ENCODE results near the gene FARS2.

Gene FARS2

DNA sequence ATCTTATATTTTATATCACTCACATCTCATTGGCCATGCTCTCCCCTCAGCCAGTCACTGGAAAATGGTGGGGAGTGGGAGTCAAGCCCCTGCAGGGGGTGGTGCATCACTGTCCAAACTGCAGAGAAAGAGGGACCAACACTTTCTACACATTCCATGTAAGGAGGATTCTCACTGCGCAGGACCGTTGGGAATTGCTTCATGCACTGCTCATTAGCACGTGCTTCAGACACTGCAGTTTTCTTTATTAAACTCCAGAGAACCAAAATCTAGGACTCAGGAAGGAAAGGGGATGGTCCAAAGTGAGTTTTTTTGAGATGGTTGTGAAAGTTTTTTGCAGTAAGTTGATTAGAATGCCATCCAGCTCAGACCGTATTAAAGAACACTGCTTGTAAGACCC lies 269.8 kb downstream of the FARS2 start:
- H3K4me3 ChIP-seq (ENCODE audit: insufficient read depth, low read depth, low read length) = no peak overlapping the region
- no peaks in the 10 kb centered on the region for H3K36me3 ChIP-seq (ENCODE audit: control insufficient read depth, insufficient read depth, low read length)
- 95 to 97% methylated on average over 4 of the region's 4 CpGs for WGBS, 2 experiments
- no peaks in the 10 kb centered on the region for H3K9me3 ChIP-seq (ENCODE audit: control insufficient read depth, low read length)
- no peaks in the 10 kb centered on the region for H3K27me3 ChIP-seq (ENCODE audit: control insufficient read depth, insufficient read depth, low read length, poor library complexity, severe bottlenecking)
- no peaks in the 10 kb centered on the region for H3K4me1 ChIP-seq (ENCODE audit: control insufficient read depth, insufficient read depth, low read length)
- H3K27ac ChIP-seq (ENCODE audit: insufficient read depth, low read depth, low read length, poor library complexity, severe bottlenecking) = no peak overlapping the region

DNA sequence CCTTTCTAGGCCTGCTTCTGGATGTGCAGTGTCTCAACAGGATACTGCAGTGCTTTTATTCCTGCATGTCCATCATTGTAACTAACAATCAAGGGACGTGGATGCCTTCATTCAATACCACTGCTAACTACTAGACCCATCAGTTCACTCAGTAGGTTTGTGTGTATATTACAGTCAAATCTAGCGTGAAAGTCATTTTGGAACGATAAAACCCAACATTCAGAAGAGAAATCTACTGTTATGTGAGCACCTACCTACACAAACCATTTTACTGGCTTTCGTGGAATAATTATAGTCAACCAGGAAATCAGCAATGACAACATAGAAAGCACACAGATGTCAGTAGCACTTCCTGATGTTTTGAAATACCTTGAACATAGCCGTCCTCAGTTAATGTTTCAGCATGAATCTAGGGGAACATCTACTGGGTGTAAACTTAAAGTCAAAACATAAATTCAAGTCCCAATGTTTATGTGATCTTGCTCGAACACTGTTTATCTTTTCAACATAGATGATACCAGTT lies 270.6 kb downstream of the FARS2 start:
- H3K4me1 ChIP-seq (ENCODE audit: control insufficient read depth, insufficient read depth, low read length) = no peaks in the 10 kb centered on the region
- no peak overlapping the region for H3K4me3 ChIP-seq (ENCODE audit: insufficient read depth, low read depth, low read length)

DNA sequence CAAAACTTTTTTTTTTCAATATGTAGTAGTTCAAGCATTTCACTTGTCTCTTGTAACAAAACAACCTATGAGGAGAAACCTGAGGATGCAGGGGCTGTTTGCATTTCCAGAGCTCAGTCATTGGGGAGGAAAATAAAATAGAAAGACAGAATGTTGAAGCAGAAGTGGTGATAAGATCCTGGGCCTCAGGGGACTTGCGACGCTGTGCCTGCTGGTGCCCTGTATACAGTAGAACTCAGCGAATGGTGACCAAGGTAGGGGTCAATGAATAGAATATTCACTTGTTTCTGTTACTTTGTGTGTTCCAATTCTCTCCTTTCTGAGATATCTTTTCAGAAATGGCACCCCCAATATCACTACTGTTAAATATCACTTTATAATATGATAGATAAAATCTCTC lies 271.6 kb downstream of the FARS2 start:
- Histone ChIP-seq H3K4me3 (ENCODE audit: insufficient read depth, low read depth, low read length) (no peak overlapping the region), H3K4me1 (ENCODE audit: control insufficient read depth, insufficient read depth, low read length) (no peaks in the 10 kb centered on the region), H3K9me3 (ENCODE audit: control insufficient read depth, low read length) (no peaks in the 10 kb centered on the region), H3K36me3 (ENCODE audit: control insufficient read depth, insufficient read depth, low read length) (no peaks in the 10 kb centered on the region), H3K27ac (ENCODE audit: insufficient read depth, low read depth, low read length, poor library complexity, severe bottlenecking) (no peak overlapping the region), H3K27me3 (ENCODE audit: control insufficient read depth, insufficient read depth, low read length, poor library complexity, severe bottlenecking) (no peaks in the 10 kb centered on the region)
- 95 to 97% methylated on average over 3 of the region's 3 CpGs for WGBS, 2 experiments

More for the DNA sequence above, 270.6 kb downstream of the FARS2 start:
- H3K36me3 ChIP-seq (ENCODE audit: control insufficient read depth, insufficient read depth, low read length) = no peaks in the 10 kb centered on the region
- H3K27me3 ChIP-seq (ENCODE audit: control insufficient read depth, insufficient read depth, low read length, poor library complexity, severe bottlenecking) = no peaks in the 10 kb centered on the region
- H3K9me3 ChIP-seq (ENCODE audit: control insufficient read depth, low read length) = no peaks in the 10 kb centered on the region
- WGBS, 2 experiments = 93 to 95% methylated on average over 5 to 6 of the region's 6 CpGs
- H3K27ac ChIP-seq (ENCODE audit: insufficient read depth, low read depth, low read length, poor library complexity, severe bottlenecking) = no peak overlapping the region

DNA sequence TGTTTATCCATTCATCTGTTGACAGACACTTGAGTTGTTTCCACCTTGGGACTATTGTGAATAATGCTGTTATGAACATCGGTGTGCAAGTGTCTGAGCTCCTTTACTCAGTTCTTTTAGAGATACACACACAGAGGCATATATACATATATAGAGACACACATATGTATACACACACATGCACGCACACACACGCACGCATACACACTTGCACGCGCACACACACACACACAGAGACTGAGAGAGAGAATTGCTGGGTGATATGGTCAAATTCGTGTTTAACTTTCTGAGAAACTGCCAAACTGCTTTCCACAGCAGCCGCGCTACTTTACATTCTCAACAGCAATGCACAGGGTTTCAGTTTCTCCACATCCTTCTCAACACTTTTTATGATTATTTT lies 273.3 kb downstream of the FARS2 start:
- Histone ChIP-seq H3K36me3 (ENCODE audit: control insufficient read depth, insufficient read depth, low read length) (no peaks in the 10 kb centered on the region), H3K27ac (ENCODE audit: insufficient read depth, low read depth, low read length, poor library complexity, severe bottlenecking) (no peak overlapping the region), H3K4me1 (ENCODE audit: control insufficient read depth, insufficient read depth, low read length) (no peaks in the 10 kb centered on the region), H3K4me3 (ENCODE audit: insufficient read depth, low read depth, low read length) (no peak overlapping the region), H3K9me3 (ENCODE audit: control insufficient read depth, low read length) (no peaks in the 10 kb centered on the region), H3K27me3 (ENCODE audit: control insufficient read depth, insufficient read depth, low read length, poor library complexity, severe bottlenecking) (no peaks in the 10 kb centered on the region)
- 91 to 96% methylated on average over 9 of the region's 9 CpGs for WGBS, 2 experiments

DNA sequence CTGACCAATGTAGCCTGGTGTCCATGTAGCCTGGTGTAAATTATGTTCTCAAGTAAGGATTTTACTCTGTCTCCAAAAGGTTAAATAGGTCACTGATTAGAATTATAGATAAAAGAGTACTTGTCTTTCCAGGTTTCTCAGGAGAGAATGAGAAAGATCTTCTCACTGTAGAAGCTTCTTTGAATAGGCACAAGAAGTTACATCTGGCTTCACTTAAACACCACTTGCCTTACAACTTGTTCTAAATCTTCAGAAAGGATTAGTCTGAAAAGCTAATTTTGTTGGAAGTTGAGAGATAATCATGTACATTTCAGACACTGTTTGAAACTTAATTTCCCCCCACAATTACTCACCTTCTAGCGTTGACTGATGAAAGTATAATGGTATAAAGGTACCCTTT lies 275.3 kb downstream of the FARS2 start:
- H3K9me3 ChIP-seq (ENCODE audit: control insufficient read depth, low read length) = no peaks in the 10 kb centered on the region

DNA sequence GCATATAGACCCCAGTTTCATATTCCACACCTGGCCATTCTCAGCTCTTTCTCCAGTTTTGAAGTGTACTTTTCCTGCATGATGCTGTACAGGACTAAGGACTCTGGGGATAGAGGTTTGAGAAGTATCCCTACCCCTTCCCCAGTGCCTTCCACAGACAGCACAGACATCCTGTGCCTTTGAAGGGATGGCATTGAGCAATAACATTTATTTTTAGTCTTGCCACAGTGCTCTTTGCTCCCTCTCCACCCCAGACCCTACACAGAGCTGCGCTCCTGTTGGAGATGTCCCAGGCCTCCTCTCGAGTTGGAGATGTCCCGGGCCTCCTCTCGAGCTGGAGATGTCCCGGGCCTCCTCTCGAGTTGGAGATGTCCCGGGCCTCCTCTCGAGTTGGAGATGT lies 275.8 kb downstream of the FARS2 start:
- H3K36me3 ChIP-seq (ENCODE audit: control insufficient read depth, insufficient read depth, low read length) = no peaks in the 10 kb centered on the region
- no peaks in the 10 kb centered on the region for H3K27me3 ChIP-seq (ENCODE audit: control insufficient read depth, insufficient read depth, low read length, poor library complexity, severe bottlenecking)
- H3K9me3 ChIP-seq (ENCODE audit: control insufficient read depth, low read length) = no peaks in the 10 kb centered on the region
- 94 to 100% methylated on average over 3 to 8 of the region's 8 CpGs for WGBS, 2 experiments
- no peak overlapping the region for H3K4me3 ChIP-seq (ENCODE audit: insufficient read depth, low read depth, low read length)
- no peak overlapping the region for H3K27ac ChIP-seq (ENCODE audit: insufficient read depth, low read depth, low read length, poor library complexity, severe bottlenecking)
- H3K4me1 ChIP-seq (ENCODE audit: control insufficient read depth, insufficient read depth, low read length) = no peaks in the 10 kb centered on the region

More for the DNA sequence above, 275.3 kb downstream of the FARS2 start:
- Histone ChIP-seq H3K27me3 (ENCODE audit: control insufficient read depth, insufficient read depth, low read length, poor library complexity, severe bottlenecking) (no peaks in the 10 kb centered on the region), H3K36me3 (ENCODE audit: control insufficient read depth, insufficient read depth, low read length) (no peaks in the 10 kb centered on the region), H3K27ac (ENCODE audit: insufficient read depth, low read depth, low read length, poor library complexity, severe bottlenecking) (no peak overlapping the region), H3K4me3 (ENCODE audit: insufficient read depth, low read depth, low read length) (no peak overlapping the region), H3K4me1 (ENCODE audit: control insufficient read depth, insufficient read depth, low read length) (no peaks in the 10 kb centered on the region)
- WGBS, 2 experiments = 100% methylated on average over 1 of the region's 1 CpG; no CpG with 5 or more reads in 1 of the 2 experiments

DNA sequence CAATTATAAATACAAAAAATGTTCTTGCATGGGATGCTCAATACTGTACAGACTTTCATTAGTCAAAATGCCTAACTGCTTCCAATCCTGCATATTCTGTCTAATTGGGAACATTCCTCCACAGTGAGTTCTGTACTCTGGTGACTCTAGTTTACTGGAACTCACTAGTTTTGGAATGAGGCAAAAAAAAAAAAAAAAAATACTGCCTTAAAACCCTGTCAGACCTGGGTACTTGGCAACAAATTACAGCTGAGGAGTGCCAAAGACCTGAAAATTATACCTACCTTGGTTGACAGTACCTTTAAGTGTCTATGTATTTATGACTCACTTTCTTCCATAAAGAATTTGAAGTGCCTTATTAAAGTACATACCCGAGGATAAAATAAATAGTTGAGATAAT lies 276.7 kb downstream of the FARS2 start:
- no peaks in the 10 kb centered on the region for H3K27me3 ChIP-seq (ENCODE audit: control insufficient read depth, insufficient read depth, low read length, poor library complexity, severe bottlenecking)
- 100% methylated on average over 1 of the region's 1 CpG for WGBS, 2 experiments
- H3K4me1 ChIP-seq (ENCODE audit: control insufficient read depth, insufficient read depth, low read length) = no peaks in the 10 kb centered on the region
- no peaks in the 10 kb centered on the region for H3K36me3 ChIP-seq (ENCODE audit: control insufficient read depth, insufficient read depth, low read length)
- H3K9me3 ChIP-seq (ENCODE audit: control insufficient read depth, low read length) = no peaks in the 10 kb centered on the region
- no peak overlapping the region for H3K4me3 ChIP-seq (ENCODE audit: insufficient read depth, low read depth, low read length)
- H3K27ac ChIP-seq (ENCODE audit: insufficient read depth, low read depth, low read length, poor library complexity, severe bottlenecking) = no peak overlapping the region

DNA sequence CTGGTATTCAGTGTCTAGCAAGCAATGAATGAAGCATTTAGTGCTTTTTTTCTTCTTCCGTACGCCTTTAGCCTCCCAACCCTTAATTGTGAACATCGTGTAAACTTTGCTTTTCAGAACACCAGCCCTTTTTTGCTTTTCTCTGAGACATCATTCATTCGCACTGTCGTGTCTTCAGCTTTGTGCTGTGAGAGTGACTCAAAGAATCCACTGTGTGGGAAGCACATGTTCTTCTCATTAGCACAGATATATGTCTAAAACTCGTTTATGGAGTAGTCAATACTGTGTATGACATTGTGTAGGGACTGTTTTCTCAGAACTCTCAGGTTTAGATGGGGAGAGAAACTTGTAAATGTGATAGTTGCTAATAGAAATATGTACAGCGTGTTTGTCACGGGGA lies 279.1 kb downstream of the FARS2 start:
- Histone ChIP-seq H3K36me3 (ENCODE audit: control insufficient read depth, insufficient read depth, low read length) (no peaks in the 10 kb centered on the region), H3K4me3 (ENCODE audit: insufficient read depth, low read depth, low read length) (no peak overlapping the region), H3K27ac (ENCODE audit: insufficient read depth, low read depth, low read length, poor library complexity, severe bottlenecking) (no peak overlapping the region), H3K9me3 (ENCODE audit: control insufficient read depth, low read length) (no peaks in the 10 kb centered on the region), H3K27me3 (ENCODE audit: control insufficient read depth, insufficient read depth, low read length, poor library complexity, severe bottlenecking) (no peaks in the 10 kb centered on the region), H3K4me1 (ENCODE audit: control insufficient read depth, insufficient read depth, low read length) (no peaks in the 10 kb centered on the region)
- WGBS, 2 experiments = 88 to 93% methylated on average over 8 of the region's 8 CpGs

DNA sequence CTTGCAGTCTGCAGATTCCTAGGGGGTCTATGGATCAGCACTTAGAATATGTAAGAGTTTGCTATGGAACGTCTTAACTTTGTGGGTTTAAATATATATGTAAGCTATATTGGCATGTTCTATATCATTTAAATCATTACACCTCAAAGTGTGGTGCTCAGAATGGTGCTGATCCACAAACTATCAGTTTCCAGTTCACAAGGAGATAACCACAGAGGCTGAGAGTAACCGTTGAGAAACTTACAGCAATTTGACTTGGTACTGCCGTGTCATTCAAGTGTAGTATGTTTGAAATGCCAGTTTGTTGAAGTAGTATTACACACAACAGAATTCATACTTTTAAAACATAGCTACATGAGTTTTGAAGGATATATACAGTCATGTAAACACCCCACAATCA lies 279.7 kb downstream of the FARS2 start:
- Histone ChIP-seq H3K27ac (ENCODE audit: insufficient read depth, low read depth, low read length, poor library complexity, severe bottlenecking) (no peak overlapping the region), H3K36me3 (ENCODE audit: control insufficient read depth, insufficient read depth, low read length) (no peaks in the 10 kb centered on the region), H3K4me1 (ENCODE audit: control insufficient read depth, insufficient read depth, low read length) (no peaks in the 10 kb centered on the region), H3K27me3 (ENCODE audit: control insufficient read depth, insufficient read depth, low read length, poor library complexity, severe bottlenecking) (no peaks in the 10 kb centered on the region), H3K4me3 (ENCODE audit: insufficient read depth, low read depth, low read length) (no peak overlapping the region), H3K9me3 (ENCODE audit: control insufficient read depth, low read length) (no peaks in the 10 kb centered on the region)
- 94 to 100% methylated on average over 1 to 3 of the region's 3 CpGs for WGBS, 2 experiments

DNA sequence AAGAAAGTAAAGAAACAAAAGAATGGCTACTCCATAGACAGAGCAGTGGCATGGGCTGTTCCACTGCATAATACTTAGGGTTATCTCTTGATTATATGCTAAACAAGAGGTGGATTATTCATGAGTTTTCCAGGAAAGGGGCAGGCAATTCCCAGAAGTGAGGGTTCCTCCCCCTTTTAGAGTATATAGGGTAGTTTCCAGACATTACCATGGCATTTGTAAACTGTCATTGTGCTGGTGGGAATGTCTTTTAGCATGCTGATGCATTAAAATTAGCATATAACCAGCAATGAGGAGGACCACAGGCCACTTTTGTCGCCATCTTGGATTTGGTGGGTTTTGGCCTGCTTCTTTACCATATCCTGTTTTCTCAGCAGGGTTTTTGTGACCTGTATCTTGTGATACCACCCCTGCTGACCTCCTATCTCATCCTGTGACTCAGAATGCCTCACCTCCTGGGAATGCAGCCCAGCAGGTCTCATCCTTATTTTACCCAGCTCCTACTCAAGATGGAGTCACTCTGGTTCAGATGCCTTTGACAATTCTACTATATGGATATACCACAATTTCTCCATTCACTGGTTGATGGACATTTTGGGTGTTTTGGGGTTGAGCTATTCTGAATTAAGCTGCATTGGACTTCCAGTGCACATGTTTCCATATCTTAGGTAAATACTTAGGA lies 280.6 kb downstream of the FARS2 start:
- 93% methylated on average over 1 of the region's 1 CpG for WGBS, 2 experiments
- no peaks in the 10 kb centered on the region for H3K9me3 ChIP-seq (ENCODE audit: control insufficient read depth, low read length)
- no peak overlapping the region for H3K27ac ChIP-seq (ENCODE audit: insufficient read depth, low read depth, low read length, poor library complexity, severe bottlenecking)
- no peaks in the 10 kb centered on the region for H3K27me3 ChIP-seq (ENCODE audit: control insufficient read depth, insufficient read depth, low read length, poor library complexity, severe bottlenecking)
- no peak overlapping the region for H3K4me3 ChIP-seq (ENCODE audit: insufficient read depth, low read depth, low read length)
- H3K4me1 ChIP-seq (ENCODE audit: control insufficient read depth, insufficient read depth, low read length) = no peaks in the 10 kb centered on the region
- no peaks in the 10 kb centered on the region for H3K36me3 ChIP-seq (ENCODE audit: control insufficient read depth, insufficient read depth, low read length)
